ENCODE measurements around the gene SLC25A30.

DNA sequence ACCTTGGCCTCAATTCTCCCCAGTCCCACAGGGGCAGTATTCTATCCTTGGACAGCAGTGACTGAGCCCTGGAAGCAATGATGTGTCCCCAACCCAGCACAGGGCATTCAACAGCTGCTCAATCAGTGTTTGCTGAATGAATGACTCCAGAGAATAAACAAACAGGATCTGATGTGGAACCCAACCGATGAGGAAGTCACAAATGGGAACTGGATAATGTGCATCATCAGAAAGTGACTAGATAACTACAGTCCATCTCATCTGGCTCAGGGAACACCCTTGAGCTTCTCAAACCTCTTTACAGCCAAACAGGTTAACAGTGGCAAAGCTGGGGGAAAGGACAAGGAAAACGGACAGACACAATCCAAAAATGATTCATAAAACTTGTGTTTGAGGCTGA lies 8.2 kb downstream of the SLC25A30 start:
- TF ChIP-seq, protein P1, sequence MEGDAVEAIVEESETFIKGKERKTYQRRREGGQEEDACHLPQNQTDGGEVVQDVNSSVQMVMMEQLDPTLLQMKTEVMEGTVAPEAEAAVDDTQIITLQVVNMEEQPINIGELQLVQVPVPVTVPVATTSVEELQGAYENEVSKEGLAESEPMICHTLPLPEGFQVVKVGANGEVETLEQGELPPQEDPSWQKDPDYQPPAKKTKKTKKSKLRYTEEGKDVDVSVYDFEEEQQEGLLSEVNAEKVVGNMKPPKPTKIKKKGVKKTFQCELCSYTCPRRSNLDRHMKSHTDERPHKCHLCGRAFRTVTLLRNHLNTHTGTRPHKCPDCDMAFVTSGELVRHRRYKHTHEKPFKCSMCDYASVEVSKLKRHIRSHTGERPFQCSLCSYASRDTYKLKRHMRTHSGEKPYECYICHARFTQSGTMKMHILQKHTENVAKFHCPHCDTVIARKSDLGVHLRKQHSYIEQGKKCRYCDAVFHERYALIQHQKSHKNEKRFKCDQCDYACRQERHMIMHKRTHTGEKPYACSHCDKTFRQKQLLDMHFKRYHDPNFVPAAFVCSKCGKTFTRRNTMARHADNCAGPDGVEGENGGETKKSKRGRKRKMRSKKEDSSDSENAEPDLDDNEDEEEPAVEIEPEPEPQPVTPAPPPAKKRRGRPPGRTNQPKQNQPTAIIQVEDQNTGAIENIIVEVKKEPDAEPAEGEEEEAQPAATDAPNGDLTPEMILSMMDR (IDR thresholded peaks at IDR 0.05): no peak
- TF ChIP-seq POLR2AphosphoS5 (IDR thresholded peaks at IDR 0.05; ENCODE audit: insufficient read depth in 1 of 2, low read depth in 1 of 2): no peak
- TF ChIP-seq POLR2A (IDR thresholded peaks at IDR 0.05): no peak

Measured in vagina (tissue), 2 donors.